WERI-Rb-1 (cell line): ENCODE measurements around the gene CLSTN3.

Experiments
- DNase-seq: peaks from one replicate; pipeline ENCODE4 v3.0.0-alpha.2; 2020
- H3K27ac ChIP-seq: fragments of 250-450 bp; sonication (Bioruptor Pico); 2 replicates; pipeline ENCODE4 v1.5.1; 2020; ENCODE audit warnings: mild to moderate bottlenecking, moderate library complexity
- H3K27me3 ChIP-seq: fragments of 250-450 bp; sonication (Bioruptor Pico); 2 replicates; pipeline ENCODE4 v1.5.1; 2021; ENCODE audit warnings: mild to moderate bottlenecking, low read depth, moderate library complexity; ENCODE audit not compliant: insufficient read depth, severe bottlenecking
- H3K36me3 ChIP-seq: fragments of 250-450 bp; sonication (Bioruptor Pico); 2 replicates; pipeline ENCODE4 v1.5.1; 2020; ENCODE audit warnings: mild to moderate bottlenecking, moderate library complexity
- H3K4me3 ChIP-seq: 2 replicates; pipeline ENCODE4 v1.5.1; 2011; ENCODE audit warnings: low read depth, mild to moderate bottlenecking, control low read depth, low read length
- H3K9me3 ChIP-seq: fragments of 250-450 bp; sonication (Bioruptor Pico); 2 replicates; pipeline ENCODE4 v1.5.1; 2021; ENCODE audit warnings: mild to moderate bottlenecking, moderate library complexity; ENCODE audit not compliant: severe bottlenecking
- TF ChIP-seq, protein P1 (sequence below): IDR thresholded peaks from 2 replicates; pipeline ENCODE4 v1.5.1; 2011; ENCODE audit warnings: low read depth, mild to moderate bottlenecking, control low read depth, inconsistent platforms, low read length

CLSTN3 gene

DNA sequence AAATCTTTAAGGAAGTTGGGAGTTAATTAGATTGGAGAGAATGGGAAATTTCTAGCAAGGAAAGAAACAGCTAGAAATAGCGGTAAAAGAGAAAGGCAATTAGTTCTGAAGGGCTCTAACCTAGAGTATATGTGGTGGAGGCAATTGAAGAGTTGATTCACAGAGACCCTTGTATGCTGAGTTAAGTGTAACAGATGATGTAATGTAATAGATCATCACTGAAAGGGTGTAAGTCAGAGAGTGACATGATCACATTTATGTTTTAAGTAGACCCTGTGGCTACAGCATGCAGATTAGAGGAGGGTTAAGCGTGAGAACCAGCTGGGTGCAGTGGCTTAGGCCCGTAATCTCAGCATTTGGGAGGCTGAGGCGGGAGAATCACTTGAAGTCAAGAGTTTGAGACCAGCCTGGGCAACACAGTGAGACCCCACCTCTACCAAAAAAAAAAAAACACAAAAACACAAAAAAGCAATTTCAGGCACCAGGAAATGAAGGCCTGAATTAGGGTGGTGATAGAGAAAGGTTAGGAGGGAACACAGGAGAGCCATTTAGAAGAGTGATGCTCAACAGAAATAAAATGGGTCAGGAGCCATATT, 4.4 kb upstream of the CLSTN3 start:
- Histone ChIP-seq H3K27me3 (no peaks in the 10 kb centered on the region), H3K4me3 (no peak overlapping the region), H3K27ac (no peak overlapping the region), H3K9me3 (no peaks in the 10 kb centered on the region), H3K36me3 (no peaks in the 10 kb centered on the region)
- no peak for DNase-seq
- TF ChIP-seq, protein P1, sequence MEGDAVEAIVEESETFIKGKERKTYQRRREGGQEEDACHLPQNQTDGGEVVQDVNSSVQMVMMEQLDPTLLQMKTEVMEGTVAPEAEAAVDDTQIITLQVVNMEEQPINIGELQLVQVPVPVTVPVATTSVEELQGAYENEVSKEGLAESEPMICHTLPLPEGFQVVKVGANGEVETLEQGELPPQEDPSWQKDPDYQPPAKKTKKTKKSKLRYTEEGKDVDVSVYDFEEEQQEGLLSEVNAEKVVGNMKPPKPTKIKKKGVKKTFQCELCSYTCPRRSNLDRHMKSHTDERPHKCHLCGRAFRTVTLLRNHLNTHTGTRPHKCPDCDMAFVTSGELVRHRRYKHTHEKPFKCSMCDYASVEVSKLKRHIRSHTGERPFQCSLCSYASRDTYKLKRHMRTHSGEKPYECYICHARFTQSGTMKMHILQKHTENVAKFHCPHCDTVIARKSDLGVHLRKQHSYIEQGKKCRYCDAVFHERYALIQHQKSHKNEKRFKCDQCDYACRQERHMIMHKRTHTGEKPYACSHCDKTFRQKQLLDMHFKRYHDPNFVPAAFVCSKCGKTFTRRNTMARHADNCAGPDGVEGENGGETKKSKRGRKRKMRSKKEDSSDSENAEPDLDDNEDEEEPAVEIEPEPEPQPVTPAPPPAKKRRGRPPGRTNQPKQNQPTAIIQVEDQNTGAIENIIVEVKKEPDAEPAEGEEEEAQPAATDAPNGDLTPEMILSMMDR: no peak

- no peak for DNase-seq
- TF ChIP-seq, protein P1: no peak
- no peak overlapping the region for H3K4me3 ChIP-seq
- H3K9me3 ChIP-seq: no peaks in the 10 kb centered on the region
- H3K36me3 ChIP-seq: no peaks in the 10 kb centered on the region
- H3K27ac ChIP-seq: no peak overlapping the region
- H3K27me3 ChIP-seq: no peaks in the 10 kb centered on the region
These were observed 2.1 kb upstream of the CLSTN3 start for GRCh38 chr12:7127916-7128626.

- Histone ChIP-seq H3K9me3 (no peaks in the 10 kb centered on the region), H3K27ac (peak within 1 kb of the TSS; percentile 79), H3K36me3 (peaks cover 5% of the 10 kb centered on the region; the same call in 1 of the 2 replicates), H3K4me3 (peak within 1 kb of the TSS; percentile 71), H3K27me3 (no peaks in the 10 kb centered on the region)
- DNase-seq: no peak
- TF ChIP-seq, protein P1: no peak
These were observed 1.4 kb upstream of the CLSTN3 start, which contains the start of gene RBP5 for GRCh38 chr12:7128681-7129286. Gene RBP5, minus strand, starts transcription at chr12:7128889. Its CDS starts 114 bp downstream, at chr12:7128775.

DNA sequence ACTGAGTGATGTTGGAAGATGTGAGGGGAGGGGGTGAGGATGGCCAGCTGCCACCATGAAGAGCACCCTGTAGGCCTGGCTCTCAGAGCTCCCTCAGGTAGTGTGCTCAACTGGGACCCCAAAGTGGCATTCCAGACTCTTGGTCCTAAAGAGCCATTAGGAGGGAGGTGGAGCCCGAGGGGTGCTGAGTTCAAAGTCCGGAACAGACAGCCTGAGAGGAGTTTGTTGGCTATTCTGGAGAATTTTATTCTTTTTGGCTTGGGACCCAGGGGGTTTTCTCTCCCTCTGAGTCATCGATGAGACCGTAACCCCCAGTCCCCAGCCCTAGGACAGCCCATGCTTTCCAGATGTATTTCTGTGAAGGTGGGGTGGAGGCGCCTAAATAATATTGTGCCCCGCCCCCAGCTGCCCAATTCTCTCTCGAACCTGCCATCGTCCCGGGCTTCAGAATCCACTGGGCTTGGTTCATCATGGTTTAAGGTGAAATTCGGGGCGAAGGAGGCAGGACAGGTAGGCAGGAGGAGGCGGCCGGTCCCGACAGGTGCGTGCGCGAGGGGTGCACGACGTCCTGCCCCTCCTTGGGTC, 792 bp upstream of the CLSTN3 start:
- no peak for DNase-seq
- Histone ChIP-seq H3K27me3 (no peaks in the 10 kb centered on the region), H3K36me3 (peaks cover 10% of the 10 kb centered on the region), H3K9me3 (no peaks in the 10 kb centered on the region), H3K4me3 (peak overlapping the region; percentile 71), H3K27ac (peak overlapping the region; percentile 79)
- TF ChIP-seq, protein P1: no peak

- H3K27ac ChIP-seq: no peak overlapping the region; the same call in 1 of the 2 replicates
- peak overlapping the region; percentile 71 for H3K4me3 ChIP-seq
- TF ChIP-seq, protein P1: no peak
- no peaks in the 10 kb centered on the region for H3K9me3 ChIP-seq
- peak; percentile 83 for DNase-seq
- H3K36me3 ChIP-seq: peaks cover 25% of the 10 kb centered on the region
- no peaks in the 10 kb centered on the region for H3K27me3 ChIP-seq
These were observed 730 bp downstream of the CLSTN3 start for GRCh38 chr12:7130701-7131501.
